GM12892 (cell line): Measurements from ENCODE around the gene SENP6.
"Not testable (repeated sequence)": the region's sequence is repeated elsewhere in the genome, so short reads cannot be mapped to it uniquely, and the experiment has no call there.

ENCODE experiments used
- DNase-seq: peaks from one replicate; pipeline ENCODE4 v3.0.0; 2011; ENCODE audit not compliant: insufficient read length
- FAIRE-seq: peaks from 2 replicates; lab custom pipeline; 2011; peaks lifted over from hg19 to GRCh38; lab: Jason Lieb, UNC
- POLR2A ChIP-seq: IDR thresholded peaks from 2 replicates; pipeline ENCODE4 v1.6.1; 2011; ENCODE audit warnings: low read depth, low read length, control low read depth
- POLR2AphosphoS5 ChIP-seq: IDR thresholded peaks from 2 replicates; pipeline ENCODE4 v1.6.1; 2011; ENCODE audit warnings: low read depth, low read length, control low read depth
- TAF1 ChIP-seq: IDR thresholded peaks from 2 replicates; pipeline ENCODE4 v1.6.1; 2011; ENCODE audit warnings: low read depth, mild to moderate bottlenecking, control low read depth, low read length, borderline replicate concordance

SENP6 gene

GRCh38 chr6:75689576-75689975 lies 87.9 kb downstream of the SENP6 start:
- TF ChIP-seq TAF1 (no peak), POLR2AphosphoS5 (no peak), POLR2A (no peak)
- FAIRE-seq (no peak), DNase-seq (no peak)

GRCh38 chr6:75691012-75691411 lies 89.3 kb downstream of the SENP6 start:
- no peak for FAIRE-seq
- no peak for DNase-seq

DNA sequence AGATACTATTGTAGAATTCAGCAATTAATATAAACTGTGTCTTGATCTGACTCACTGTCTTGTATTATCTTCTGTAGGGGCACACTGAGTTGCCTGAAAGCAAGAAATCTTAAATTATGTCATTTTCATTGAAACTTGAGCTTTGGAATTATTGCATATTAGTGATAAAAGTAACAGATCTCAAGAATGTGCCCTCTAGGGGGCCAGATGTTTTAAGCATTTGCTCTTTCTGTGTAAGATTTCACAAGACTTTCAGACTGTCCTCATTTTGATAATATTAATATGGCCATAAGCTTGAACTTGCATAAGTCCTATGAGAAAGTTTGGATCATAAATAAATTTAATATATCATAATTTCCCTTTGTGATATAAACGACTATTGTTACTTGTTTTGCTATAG lies 91.9 kb downstream of the SENP6 start:
- DNase-seq (no peak), FAIRE-seq (no peak)
- TF ChIP-seq POLR2AphosphoS5 (no peak), TAF1 (no peak), POLR2A (no peak)

More at GRCh38 chr6:75691012-75691411, 89.3 kb downstream of the SENP6 start:
- TF ChIP-seq POLR2AphosphoS5 (no peak), POLR2A (no peak), TAF1 (no peak)

DNA sequence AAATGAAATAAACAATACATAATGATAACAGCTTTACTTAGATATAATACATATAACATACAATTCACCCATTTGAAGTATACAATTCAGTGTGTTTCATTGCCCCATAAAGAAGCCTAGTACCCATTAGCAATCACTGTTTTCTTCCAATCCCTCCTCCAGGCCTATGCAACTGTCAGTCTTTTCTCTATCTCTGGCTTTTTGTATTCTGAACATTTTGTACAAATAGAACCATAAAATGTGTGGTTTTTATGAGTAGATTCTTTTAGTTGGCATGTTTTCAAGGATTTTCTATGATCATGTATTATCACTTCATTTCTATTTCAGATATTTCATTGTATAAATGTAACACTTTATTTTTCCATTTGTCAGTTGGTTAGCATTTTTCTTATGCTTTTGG lies 92.7 kb downstream of the SENP6 start:
- FAIRE-seq: no peak
- DNase-seq: no peak
- TF ChIP-seq POLR2AphosphoS5 (no peak), TAF1 (no peak), POLR2A (no peak)

DNA sequence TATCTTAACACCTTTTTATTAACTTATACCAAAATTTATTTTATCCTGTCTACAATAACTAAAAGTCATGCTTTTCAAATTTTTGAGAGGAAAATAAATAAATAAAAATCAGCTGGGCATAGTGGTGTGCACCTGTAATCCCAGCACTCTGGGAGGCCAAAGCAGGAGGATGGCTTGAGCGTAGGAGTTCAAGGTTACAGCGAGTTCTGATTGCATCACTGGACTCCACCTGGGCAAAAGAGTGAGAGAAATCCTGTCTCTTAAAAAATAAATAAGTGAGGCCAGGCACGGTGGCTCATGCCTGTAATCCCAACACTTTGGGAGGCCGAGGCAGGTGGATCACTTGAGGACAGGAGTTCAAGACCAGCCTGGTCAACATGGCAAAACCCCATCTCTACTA lies 106.7 kb downstream of the SENP6 start:
- DNase-seq, FAIRE-seq: not testable (repeated sequence)

- DNase-seq (no peak), FAIRE-seq (peak; percentile 36)
- TF ChIP-seq POLR2AphosphoS5 (no peak), POLR2A (no peak), TAF1 (no peak)
Measured at GRCh38 chr6:75711173-75711572, 109.5 kb downstream of the SENP6 start.

- no peak for DNase-seq
- TF ChIP-seq TAF1 (no peak), POLR2A (no peak), POLR2AphosphoS5 (no peak)
- no peak for FAIRE-seq
Measured at GRCh38 chr6:75719133-75719532, 117.5 kb downstream of the SENP6 start.

GRCh38 chr6:75723382-75723781 lies 121.7 kb downstream of the SENP6 start:
- FAIRE-seq (no peak), DNase-seq (no peak)
- TF ChIP-seq POLR2A (no peak), TAF1 (no peak), POLR2AphosphoS5 (no peak)

DNA sequence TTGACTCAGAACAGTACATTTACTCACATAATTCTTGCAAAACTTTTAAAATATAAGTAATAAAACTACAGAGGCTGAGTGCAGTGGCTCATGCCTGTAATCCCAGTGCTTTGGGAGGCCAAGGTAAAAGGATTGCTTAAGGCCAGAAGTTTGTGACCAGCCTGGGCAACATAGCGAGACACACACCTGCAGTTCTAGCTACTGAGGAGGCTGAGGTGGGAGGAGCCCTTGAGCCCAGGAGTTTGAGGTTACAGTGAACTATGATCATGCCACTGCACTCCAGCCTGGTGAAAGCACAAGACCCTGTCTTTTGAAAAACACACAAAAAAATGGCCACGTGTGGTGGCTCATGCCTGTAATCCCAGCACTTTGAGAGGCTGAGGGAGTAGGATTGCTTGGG lies 125.5 kb downstream of the SENP6 start:
- DNase-seq: no peak
- TF ChIP-seq POLR2A (no peak), POLR2AphosphoS5 (no peak), TAF1 (no peak)
- no peak for FAIRE-seq

- DNase-seq, FAIRE-seq: not testable (repeated sequence)
Measured at GRCh38 chr6:75731029-75731428, 129.3 kb downstream of the SENP6 start.

DNA sequence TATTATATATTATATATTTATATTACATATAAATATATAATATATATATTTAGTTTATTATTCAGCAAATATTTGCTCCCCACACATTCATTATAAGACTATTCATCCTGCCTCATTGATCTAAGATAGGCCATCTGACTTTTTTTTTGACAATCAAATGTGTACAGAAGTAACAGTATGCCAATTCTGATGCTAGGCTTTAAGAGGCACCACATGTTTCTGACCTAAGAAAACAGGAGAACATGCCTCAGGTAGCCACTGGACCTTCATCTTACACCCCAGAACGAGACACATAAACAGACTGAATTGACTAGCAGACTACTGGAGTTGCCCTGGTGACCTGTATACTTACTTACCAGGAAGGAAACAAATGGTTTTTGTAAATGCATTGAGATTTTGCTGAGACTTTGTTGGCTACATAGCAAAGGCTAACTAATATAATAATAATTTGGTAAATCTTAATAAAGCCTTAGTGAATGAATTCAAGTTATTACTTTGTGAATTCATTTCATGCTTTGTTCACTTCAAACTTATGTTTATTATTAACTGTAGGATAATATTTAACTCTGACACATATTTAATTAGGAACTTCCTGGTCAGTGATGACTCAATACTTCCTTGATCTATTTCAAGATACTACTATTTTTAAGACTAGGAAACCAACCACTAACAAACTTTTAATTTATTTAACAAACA lies 134.0 kb downstream of the SENP6 start:
- TF ChIP-seq POLR2A (no peak), TAF1 (no peak), POLR2AphosphoS5 (no peak)
- FAIRE-seq (no peak), DNase-seq (no peak)

DNA sequence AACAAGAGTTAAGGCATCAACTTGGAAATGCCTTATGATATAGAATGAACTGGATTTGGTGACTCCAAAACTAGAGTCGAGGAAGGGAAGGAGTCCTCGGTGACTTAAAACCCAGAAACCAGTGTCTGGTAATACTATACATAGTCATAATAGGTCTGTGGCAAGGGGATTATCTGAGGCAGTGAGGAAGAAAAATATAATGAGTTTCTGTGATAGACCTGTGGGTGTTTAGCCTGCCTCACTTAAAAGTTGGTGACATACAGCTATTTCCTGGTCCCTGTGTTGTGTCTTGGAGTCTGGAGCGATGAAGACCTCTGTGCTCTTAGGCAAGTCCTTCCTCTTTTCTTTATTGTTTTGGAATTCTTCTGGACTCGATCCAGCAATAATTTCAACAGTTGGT lies 142.3 kb downstream of the SENP6 start:
- DNase-seq: no peak
- no peak for FAIRE-seq
- TF ChIP-seq POLR2AphosphoS5 (no peak), POLR2A (no peak), TAF1 (no peak)

- FAIRE-seq (no peak), DNase-seq (no peak)
- TF ChIP-seq POLR2AphosphoS5 (no peak), POLR2A (no peak), TAF1 (no peak)
Measured at GRCh38 chr6:75745404-75745803, 143.7 kb downstream of the SENP6 start.

- FAIRE-seq (no peak), DNase-seq (no peak)
- no peak for TF ChIP-seq POLR2A
- TF ChIP-seq TAF1: no peak
- no peak for TF ChIP-seq POLR2AphosphoS5
Measured at GRCh38 chr6:75746221-75746620, 144.5 kb downstream of the SENP6 start.
